H9 (cell line): ENCODE data around the gene PARM1. TPM values are rescaled to one million over a fixed set of nuclear protein-coding genes. Genes with fewer than 3 reads are reported as not detected.

Experiments
- DNase-seq: peaks from one replicate; pipeline ENCODE4 v3.0.0-alpha.2; 2017
- H2AFZ ChIP-seq: one replicate; pipeline ENCODE4 v1.6.1; 2013; ENCODE audit warnings: mild to moderate bottlenecking, low read length, control low read depth, moderate library complexity
- H2AK5ac ChIP-seq: 2 replicates; pipeline ENCODE4 v1.6.1; 2013; ENCODE audit warnings: low read length, control low read depth, mixed read lengths; ENCODE audit not compliant: insufficient read length
- H2BK120ac ChIP-seq: one replicate; pipeline ENCODE4 v1.6.1; 2013; ENCODE audit warnings: low read depth, mild to moderate bottlenecking, low read length, control low read depth, inconsistent platforms; ENCODE audit not compliant: poor library complexity, severe bottlenecking
- H2BK12ac ChIP-seq: 2 replicates; pipeline ENCODE4 v1.6.1; 2013; ENCODE audit warnings: low read length, control low read depth, mixed read lengths, low read depth; ENCODE audit not compliant: insufficient read length
- H2BK15ac ChIP-seq: 2 replicates; pipeline ENCODE4 v1.6.1; 2013; ENCODE audit warnings: low read depth, low read length, control low read depth
- H2BK20ac ChIP-seq: one replicate; pipeline ENCODE4 v1.6.1; 2013; ENCODE audit warnings: low read depth, mild to moderate bottlenecking, low read length, control low read depth, inconsistent platforms; ENCODE audit not compliant: poor library complexity, severe bottlenecking
- H2BK5ac ChIP-seq: 2 replicates; pipeline ENCODE4 v1.6.1; 2013; ENCODE audit warnings: low read length, control low read depth, mixed read lengths; ENCODE audit not compliant: insufficient read length
- H3K14ac ChIP-seq: 2 replicates; pipeline ENCODE4 v1.6.1; 2013; ENCODE audit warnings: low read length, control low read depth; ENCODE audit not compliant: insufficient read depth
- H3K18ac ChIP-seq: 2 replicates; pipeline ENCODE4 v1.6.1; 2013; ENCODE audit warnings: low read depth, mild to moderate bottlenecking, mixed read lengths, low read length, control low read depth; ENCODE audit not compliant: insufficient read length
- H3K23ac ChIP-seq: 2 replicates; pipeline ENCODE4 v1.6.1; 2013; ENCODE audit warnings: low read length, control low read depth, mixed read lengths, low read depth; ENCODE audit not compliant: insufficient read length
- H3K23me2 ChIP-seq: 2 replicates; pipeline ENCODE4 v1.6.1; 2013; ENCODE audit warnings: low read depth, mild to moderate bottlenecking, mixed read lengths, low read length, control low read depth; ENCODE audit not compliant: insufficient read length, poor library complexity, severe bottlenecking
- H3K27ac ChIP-seq: 2 replicates; pipeline ENCODE4 v1.5.1; 2013; ENCODE audit warnings: low read length, control low read depth, mixed read lengths, low read depth; ENCODE audit not compliant: insufficient read length
- H3K27me3 ChIP-seq: 2 replicates; pipeline ENCODE4 v1.6.1; 2013; ENCODE audit warnings: low read length, control low read depth, inconsistent platforms; ENCODE audit not compliant: insufficient read depth
- H3K4ac ChIP-seq: 2 replicates; pipeline ENCODE4 v1.6.1; 2013; ENCODE audit warnings: low read depth, mild to moderate bottlenecking, control low read depth, inconsistent platforms, low read length, moderate library complexity
- H3K4me1 ChIP-seq: 2 replicates; pipeline ENCODE4 v1.6.1; 2013; ENCODE audit warnings: low read length, control low read depth, inconsistent platforms; ENCODE audit not compliant: insufficient read depth
- H3K4me2 ChIP-seq: 2 replicates; pipeline ENCODE4 v1.6.1; 2013; ENCODE audit warnings: low read length, control low read depth, mixed read lengths; ENCODE audit not compliant: insufficient read length, insufficient read depth
- H3K56ac ChIP-seq: 2 replicates; pipeline ENCODE4 v1.6.1; 2013; ENCODE audit warnings: low read depth, mild to moderate bottlenecking, mixed read lengths, low read length, control low read depth; ENCODE audit not compliant: insufficient read length
- H3K79me1 ChIP-seq: 2 replicates; pipeline ENCODE4 v1.6.1; 2013; ENCODE audit warnings: low read depth, mild to moderate bottlenecking, moderate library complexity, low read length, control low read depth, inconsistent platforms; ENCODE audit not compliant: insufficient read depth, poor library complexity, severe bottlenecking
- H3K79me2 ChIP-seq: 2 replicates; pipeline ENCODE4 v1.6.1; 2013; ENCODE audit warnings: low read length, control low read depth, inconsistent platforms; ENCODE audit not compliant: insufficient read depth
- H3K9ac ChIP-seq: 2 replicates; pipeline ENCODE4 v1.6.1; 2013; ENCODE audit warnings: low read length, control low read depth, mixed read lengths; ENCODE audit not compliant: insufficient read length; ENCODE audit errors: extremely low read depth
- H3K9me3 ChIP-seq: one replicate; pipeline ENCODE4 v1.6.1; 2013; ENCODE audit warnings: low read depth, low read length, inconsistent platforms; ENCODE audit not compliant: control insufficient read depth
- H3T11ph ChIP-seq: one replicate; pipeline ENCODE4 v1.6.1; 2013; ENCODE audit warnings: mild to moderate bottlenecking, low read length, control low read depth, inconsistent platforms
- H4K20me1 ChIP-seq: one replicate; pipeline ENCODE4 v1.6.1; 2013; ENCODE audit not compliant: control insufficient read depth, insufficient read length, insufficient read depth
- H4K5ac ChIP-seq: 2 replicates; pipeline ENCODE4 v1.6.1; 2013; ENCODE audit warnings: low read depth, mild to moderate bottlenecking, mixed read lengths, low read length, control low read depth; ENCODE audit not compliant: insufficient read length
- H4K8ac ChIP-seq: replicated peaks from 2 replicates; pipeline ENCODE4 v1.6.1; 2013; ENCODE audit warnings: low read length, control low read depth, mixed read lengths, low read depth; ENCODE audit not compliant: insufficient read length
- H4K91ac ChIP-seq: 2 replicates; pipeline ENCODE4 v1.6.1; 2013; ENCODE audit warnings: low read depth, mild to moderate bottlenecking, moderate library complexity, mixed read lengths, low read length, control low read depth; ENCODE audit not compliant: insufficient read length
- H3K27ac Mint-ChIP-seq, 3 experiments: 2 replicates in 2 of 3; 3 replicates in 1 of 3; pipeline ENCODE4 v1.8.0; 2020 to 2021; ENCODE audit warnings: mixed read lengths in 3 of 3, mild to moderate bottlenecking in 1 of 3, moderate library complexity in 1 of 3
- H3K27me3 Mint-ChIP-seq: 2 replicates; pipeline ENCODE4 v1.8.0; 2021; ENCODE audit warnings: low read depth, mild to moderate bottlenecking, moderate library complexity, mixed read lengths
- H3K36me3 Mint-ChIP-seq, 3 experiments: 2 replicates in 2 of 3; 3 replicates in 1 of 3; pipeline ENCODE4 v1.8.0; 2020 to 2021; ENCODE audit warnings: low read depth in 3 of 3, mixed read lengths in 3 of 3; ENCODE audit not compliant: insufficient read depth in 1 of 3
- H3K4me1 Mint-ChIP-seq, 2 experiments: 2 replicates each; pipeline ENCODE4 v1.8.0; 2020; ENCODE audit warnings: mixed read lengths in 2 of 2
- H3K4me3 Mint-ChIP-seq, 2 experiments: 2 replicates in 1 of 2; 3 replicates in 1 of 2; pipeline ENCODE4 v1.8.0; 2020 to 2021; ENCODE audit warnings: mild to moderate bottlenecking in 2 of 2, mixed read lengths in 2 of 2, moderate library complexity in 1 of 2
- H3K9me3 Mint-ChIP-seq, 2 experiments: 2 replicates in 1 of 2; 3 replicates in 1 of 2; pipeline ENCODE4 v1.8.0; 2020; ENCODE audit warnings: mild to moderate bottlenecking in 2 of 2, mixed read lengths in 2 of 2, moderate library complexity in 1 of 2
- WGBS: extraction: QIAGEN DNeasy Blood & Tissue Kit; methylation state at CpG from one replicate; pipeline ENCODE4 v1.1.7; 2013; ENCODE audit warnings: missing lambda C conversion rate, low lambda C conversion rate, mixed read lengths; ENCODE audit not compliant: insufficient read length; ENCODE audit errors: extremely low coverage; 5-methylcytosine and 5-hydroxymethylcytosine counted together
- total RNA-seq: library from RNA; stranded (reverse); gene quantifications from 2 replicates; pipeline ENCODE4 v1.2.1, GENCODE V29; 2021
- TF ChIP-seq, protein P1 (sequence below): fragments of 200-600 bp; sonication (generic); conservative IDR thresholded peaks from 3 replicates; pipeline ENCODE4 v1.8.0; 2021; ENCODE audit warnings: antibody characterized with exemption, mild to moderate bottlenecking

PARM1 gene
- total RNA-seq, 1 experiment from 2014 or later = 2.0 TPM

- H3K4me1 Mint-ChIP-seq = peaks cover 4% of the 10 kb centered on the region in 2 experiments; a peak in 2 of 4 replicates
- no peak overlapping the region for H4K91ac ChIP-seq
- no peaks in the 10 kb centered on the region for H3K79me1 ChIP-seq
- no peak overlapping the region for H2BK20ac ChIP-seq
- H3T11ph ChIP-seq = no peak overlapping the region
- H3K4me3 Mint-ChIP-seq = no peak overlapping the region
- no CpG with 5 or more reads among the region's 2 CpGs for WGBS
- H3K27me3 Mint-ChIP-seq = no peaks in the 10 kb centered on the region
- no peak overlapping the region for H4K8ac ChIP-seq
- no peak overlapping the region for H2AFZ ChIP-seq
- H3K27me3 ChIP-seq = no peaks in the 10 kb centered on the region
- H2BK15ac ChIP-seq = no peak overlapping the region
- TF ChIP-seq, protein P1, sequence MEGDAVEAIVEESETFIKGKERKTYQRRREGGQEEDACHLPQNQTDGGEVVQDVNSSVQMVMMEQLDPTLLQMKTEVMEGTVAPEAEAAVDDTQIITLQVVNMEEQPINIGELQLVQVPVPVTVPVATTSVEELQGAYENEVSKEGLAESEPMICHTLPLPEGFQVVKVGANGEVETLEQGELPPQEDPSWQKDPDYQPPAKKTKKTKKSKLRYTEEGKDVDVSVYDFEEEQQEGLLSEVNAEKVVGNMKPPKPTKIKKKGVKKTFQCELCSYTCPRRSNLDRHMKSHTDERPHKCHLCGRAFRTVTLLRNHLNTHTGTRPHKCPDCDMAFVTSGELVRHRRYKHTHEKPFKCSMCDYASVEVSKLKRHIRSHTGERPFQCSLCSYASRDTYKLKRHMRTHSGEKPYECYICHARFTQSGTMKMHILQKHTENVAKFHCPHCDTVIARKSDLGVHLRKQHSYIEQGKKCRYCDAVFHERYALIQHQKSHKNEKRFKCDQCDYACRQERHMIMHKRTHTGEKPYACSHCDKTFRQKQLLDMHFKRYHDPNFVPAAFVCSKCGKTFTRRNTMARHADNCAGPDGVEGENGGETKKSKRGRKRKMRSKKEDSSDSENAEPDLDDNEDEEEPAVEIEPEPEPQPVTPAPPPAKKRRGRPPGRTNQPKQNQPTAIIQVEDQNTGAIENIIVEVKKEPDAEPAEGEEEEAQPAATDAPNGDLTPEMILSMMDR = no peak
- no peak overlapping the region for H3K9ac ChIP-seq
- H2AK5ac ChIP-seq = no peak overlapping the region
- H3K4me1 ChIP-seq = no peaks in the 10 kb centered on the region
- no peak overlapping the region for H4K5ac ChIP-seq
- H3K79me2 ChIP-seq = no peaks in the 10 kb centered on the region
- H3K4me2 ChIP-seq = no peak overlapping the region
- no peak overlapping the region for H3K4ac ChIP-seq
- no peak overlapping the region for H3K23ac ChIP-seq
- H3K27ac ChIP-seq = no peak overlapping the region
- H3K23me2 ChIP-seq = no peaks in the 10 kb centered on the region
- no peaks in the 10 kb centered on the region for H3K9me3 ChIP-seq
- H3K14ac ChIP-seq = no peak overlapping the region
- H3K36me3 Mint-ChIP-seq = peaks cover 0 to 6% (median 5%) of the 10 kb centered on the region in 3 experiments; a peak in 6 of 7 replicates
- no peak overlapping the region for H3K27ac Mint-ChIP-seq
- no peak overlapping the region for H2BK12ac ChIP-seq
- DNase-seq = no peak
- H3K9me3 Mint-ChIP-seq = peaks cover 0 to 6% of the 10 kb centered on the region in 2 experiments; a peak in 2 of 5 replicates
- no peaks in the 10 kb centered on the region for H4K20me1 ChIP-seq
- no peak overlapping the region for H3K18ac ChIP-seq
- no peak overlapping the region for H2BK120ac ChIP-seq
- H3K56ac ChIP-seq = no peak overlapping the region
- no peak overlapping the region for H2BK5ac ChIP-seq
Observed at GRCh38 chr4:75087865-75088264, 154.9 kb downstream of the PARM1 start.
